K562 (cell line): ENCODE data around the gene ATP2A3. TPM values are rescaled to one million over a fixed set of nuclear protein-coding genes. Genes with fewer than 3 reads are reported as not detected.

Experiments
- ATF3 ChIP-seq, 2 experiments: fragments of 450-650 bp in 1 of 2; sonication (generic) in 1 of 2; formaldehyde crosslinking in 1 of 2; IDR thresholded peaks in 1 of 2; conservative IDR thresholded peaks in 1 of 2; 2 replicates each; pipeline versions ENCODE4 v1.6.1 to v1.8.1; 2016 to 2023; ENCODE audit warnings: mild to moderate bottlenecking in 2 of 2, moderate library complexity in 2 of 2, inconsistent platforms in 1 of 2, missing genetic modification reagents in 1 of 2
- CHD7 ChIP-seq: fragments of 200-600 bp; sonication (generic); IDR thresholded peaks from one replicate; pipeline ENCODE4 v1.6.1; 2012; ENCODE audit warnings: mild to moderate bottlenecking, low read depth, low read length, inconsistent platforms
- EP400 ChIP-seq: fragments of 450-650 bp; IDR thresholded peaks from 2 replicates; pipeline ENCODE4 v1.6.1; 2017; ENCODE audit warnings: antibody characterized with exemption, mild to moderate bottlenecking, moderate library complexity
- NKRF ChIP-seq: fragments of 450-650 bp; IDR thresholded peaks from 2 replicates; pipeline ENCODE4 v1.6.1; 2016; ENCODE audit warnings: borderline replicate concordance
- SREBF1 ChIP-seq: fragments of 150-350 bp; IDR thresholded peaks from 2 replicates; pipeline ENCODE4 v1.6.1; 2014; ENCODE audit warnings: antibody characterized with exemption, low read depth, low read length, borderline replicate concordance
- TAF9B ChIP-seq: fragments of 450-650 bp; IDR thresholded peaks from 2 replicates; pipeline ENCODE4 v1.6.1; 2018; ENCODE audit warnings: mild to moderate bottlenecking; ENCODE audit not compliant: partially characterized antibody
- ZC3H8 ChIP-seq: fragments of 450-650 bp; IDR thresholded peaks from 2 replicates; pipeline ENCODE4 v1.6.1; 2017
- ZNF77 ChIP-seq: fragments of 250-450 bp; sonication (Bioruptor Pico); IDR thresholded peaks from 2 replicates; pipeline ENCODE4 v1.5.0; 2020
- polyA plus RNA-seq, 8 experiments: library from polyadenylated mRNA; depleted of rRNA in 4 of 8; stranded (reverse) in 5 of 8; unstranded in 3 of 8; fragments of >200 nt; fragmentation: Nextera tagmentation in 2 of 8; fragmentation: Illumina TruSeq in 1 of 8; extraction: Ambion mirVana in 2 of 8; extraction: Trizol in 1 of 8; gene quantifications; 2 replicates each; pipeline versions ENCODE4 v1.2.1 to v1.2.3, GENCODE V29; 2011 to 2014; ENCODE audit warnings: inconsistent platforms in 1 of 8, missing spikeins in 1 of 8
- total RNA-seq, 7 experiments: library from RNA; depleted of rRNA in 6 of 7; stranded (reverse); fragments of >200 nt in 6 of 7; fragmentation: Illumina TruSeq in 2 of 7; extraction: Trizol in 2 of 7; gene quantifications; 2 replicates each; pipeline versions ENCODE4 v1.2.1 to v1.2.3, GENCODE V29; 2011 to 2021; ENCODE audit warnings: low replicate concordance in 1 of 7

Gene ATP2A3
- total and polyA plus RNA-seq, 9 of the 15 experiments (the other 6 are each of a cell fraction or from before 2014, with no cell fraction given): 0.65 to 103 (median 31.3) TPM

- no peak for TF ChIP-seq CHD7
- TF ChIP-seq EP400: no peak
- no peak for TF ChIP-seq NKRF
- no peak for TF ChIP-seq ATF3 (IDR thresholded peaks at IDR 0.05)
- TF ChIP-seq ATF3 (CRISPR knock-in tag; conservative IDR thresholded peaks at IDR 0.05): no peak
- no peak for TF ChIP-seq SREBF1
- no peak for TF ChIP-seq ZC3H8
- TF ChIP-seq ZNF77 (CRISPR knock-in tag): no peak
- no peak for TF ChIP-seq TAF9B
Measured at GRCh38 chr17:3913531-3914311, 50.5 kb downstream of the ATP2A3 start (continued).
